Esophagus muscularis mucosa (tissue), 4 donors: Measurements from ENCODE around the gene UBE4A. TPM values are rescaled to one million over a fixed set of nuclear protein-coding genes. Genes with fewer than 3 reads are reported as not detected.

Experiments used
- DNase-seq: peaks from one replicate; pipeline ENCODE4 v3.0.0-alpha.2; 2017; ENCODE audit errors: extremely low spot score
- H3K27ac ChIP-seq, 4 donors: fragments of 200-600 bp; sonication (generic); replicated peaks in 1 of 4; 1 replicate in 3 of 4; 2 replicates in 1 of 4; pipeline ENCODE4 v1.5.1; 2016 to 2019; ENCODE audit warnings: mild to moderate bottlenecking in 1 of 4
- H3K27me3 ChIP-seq, 4 donors: fragments of 200-600 bp; sonication (generic); one replicate each; pipeline versions ENCODE4 v1.5.1 to v1.6.0; 2016 to 2019
- H3K36me3 ChIP-seq, 4 donors: fragments of 200-600 bp; sonication (generic); one replicate each; pipeline ENCODE4 v1.5.1; 2016 to 2019
- H3K4me1 ChIP-seq, 4 donors: fragments of 200-600 bp; sonication (generic); one replicate each; pipeline ENCODE4 v1.5.1; 2016 to 2019
- H3K4me3 ChIP-seq, 4 donors: fragments of 200-600 bp; sonication (generic); 1 replicate in 2 of 4; 2 replicates in 2 of 4; pipeline ENCODE4 v1.5.1; 2016 to 2019; ENCODE audit warnings: mild to moderate bottlenecking in 4 of 4, moderate library complexity in 1 of 4
- H3K9me3 ChIP-seq, 4 donors: fragments of 200-600 bp; sonication (generic); 1 replicate in 3 of 4; 2 replicates in 1 of 4; pipeline ENCODE4 v1.5.1; 2016 to 2019
- CTCF ChIP-seq, 3 experiments: fragments of 200-600 bp in 2 of 3; fragments of 450-650 bp in 1 of 3; sonication (generic) in 2 of 3; IDR thresholded peaks; one replicate each; pipeline ENCODE4 v1.5.1; 2017 to 2019; ENCODE audit warnings: antibody characterized with exemption in 3 of 3, mild to moderate bottlenecking in 2 of 3, moderate library complexity in 1 of 3
- EP300 ChIP-seq: sonication (generic); formaldehyde crosslinking; IDR thresholded peaks from one replicate; pipeline ENCODE4 v1.6.1; 2017; ENCODE audit warnings: antibody characterized with exemption
- POLR2A ChIP-seq: fragments of 450-650 bp; IDR thresholded peaks from one replicate; pipeline ENCODE4 v1.6.1; 2017; ENCODE audit warnings: antibody characterized with exemption, moderate library complexity, mild to moderate bottlenecking, low read depth
- POLR2AphosphoS5 ChIP-seq, 2 donors: sonication (generic); formaldehyde crosslinking; IDR thresholded peaks; one replicate each; pipeline ENCODE4 v1.6.1; 2017; ENCODE audit warnings: antibody characterized with exemption in 2 of 2
- WGBS: methylation state at CpG from one replicate; pipeline ENCODE4 v1.1.5; 2018; 5-methylcytosine and 5-hydroxymethylcytosine counted together
- intact Hi-C: fragments of 100-400 bp; cut with DNase I; formaldehyde crosslinking; loops from one replicate; pipeline ENCODE4 v1.15.1; 2023
- small RNA-seq, 3 donors: library from RNA; depleted of rRNA; stranded (forward); fragments of <200 nt; gene quantifications; one replicate each; pipeline ENCODE3, GENCODE V24; 2016
- total RNA-seq, 4 donors: library from RNA; depleted of rRNA; stranded (reverse); fragments of >200 nt; gene quantifications; one replicate each; pipeline versions ENCODE4 v1.1.0 to v1.2.1, GENCODE V29; 2016

Gene UBE4A
- total RNA-seq, 4 donors from 2014 or later, result 32.0 to 40.8 (median 36.6) TPM

- H3K4me1 ChIP-seq, result peaks cover 0 to 55% (median 42%) of the 10 kb centered on the region in 4 donors
- TF ChIP-seq CTCF (IDR thresholded peaks at IDR 0.05) (no peak), POLR2AphosphoS5 (IDR thresholded peaks at IDR 0.05) (no peak), EP300 (no peak), POLR2A (no peak)
- no peaks in the 10 kb centered on the region for H3K27me3 ChIP-seq
- no peak overlapping the region for H3K4me3 ChIP-seq
- no peaks in the 10 kb centered on the region for H3K9me3 ChIP-seq
- intact Hi-C loops, result no loop called here
- peaks cover 0 to 5% (median 0%) of the 10 kb centered on the region in 4 donors for H3K36me3 ChIP-seq
- no peak overlapping the region for H3K27ac ChIP-seq
- DNase-seq, result no peak
- 92% methylated on average over 4 of the region's 4 CpGs for WGBS
Observed at GRCh38 chr11:118447423-118447822, 88.0 kb downstream of the UBE4A start.

DNA sequence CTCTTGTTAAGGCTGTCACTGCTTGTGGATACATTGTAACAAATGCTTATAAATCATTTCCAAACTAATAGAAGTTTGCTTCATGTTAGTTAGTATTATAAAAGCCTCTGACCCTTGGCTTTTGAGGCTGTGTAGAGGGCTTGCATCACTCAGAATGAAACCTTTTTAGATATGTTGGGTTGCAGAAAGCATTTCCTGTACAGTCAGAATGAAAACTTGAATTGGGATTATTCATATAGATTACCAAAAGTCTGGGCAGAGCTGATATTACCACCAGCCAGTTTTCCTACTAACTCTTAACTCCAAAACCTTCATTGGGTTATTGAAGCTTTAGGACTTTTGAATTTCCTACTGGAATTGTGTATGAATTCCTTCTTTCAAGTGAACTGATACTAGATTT is 88.9 kb downstream of the UBE4A start:
- H3K4me1 ChIP-seq, result peaks cover 0 to 47% (median 33%) of the 10 kb centered on the region in 4 donors
- H3K9me3 ChIP-seq, result no peaks in the 10 kb centered on the region
- DNase-seq, result no peak
- H3K27ac ChIP-seq, result no peak overlapping the region
- H3K27me3 ChIP-seq, result no peaks in the 10 kb centered on the region
- peaks cover 0 to 5% (median 0%) of the 10 kb centered on the region in 4 donors for H3K36me3 ChIP-seq
- H3K4me3 ChIP-seq, result no peak overlapping the region
- no peak for TF ChIP-seq POLR2AphosphoS5 (IDR thresholded peaks at IDR 0.05)
- TF ChIP-seq POLR2A, result no peak
- TF ChIP-seq CTCF (IDR thresholded peaks at IDR 0.05), result no peak
- no peak for TF ChIP-seq EP300
- intact Hi-C loops, result no loop called here

Small RNA genes within 50 kb of the gene (small RNA-seq; reads per million reads assigned to genes)
- gene AP001582.1, result 0 reads per million in 3 donors

Other genes with a start within 250 kb of the UBE4A start
- 1 to 10 TPM; 3.7 to 8.4 (median 4.4) TPM for gene SCN4B, start 206.8 kb upstream of the UBE4A start, total RNA-seq
- 1 to 10 TPM in 1 of 4 donors, under 1 TPM in 3; 0.42 to 1.2 (median 0.67) TPM for gene SCN2B, start 183.0 kb upstream of the UBE4A start, total RNA-seq
- 1 to 10 TPM in 3 of 4 donors, under 1 TPM in 1; 0.92 to 8.9 (median 1.2) TPM for gene JAML, start 134.6 kb upstream of the UBE4A start, total RNA-seq
- gene MPZL3, start 107.2 kb upstream of the UBE4A start, total RNA-seq, result under 1 TPM; 0.42 to 0.52 (median 0.48) TPM
- 10 to 100 TPM in 3 of 4 donors, 1 to 10 TPM in 1; 6.6 to 31.6 (median 13.9) TPM for gene MPZL2, start 95.3 kb upstream of the UBE4A start, total RNA-seq
- 1 to 10 TPM in 2 of 4 donors, under 1 TPM in 2; 0.42 to 2.8 (median 0.96) TPM for gene CD3E, start 54.9 kb upstream of the UBE4A start, total RNA-seq
- under 1 TPM in 1 of 4 donors, not detected in 3; 0.83 TPM for gene CD3D, start 16.9 kb upstream of the UBE4A start, total RNA-seq
- under 1 TPM in 3 of 4 donors, not detected in 1; 0.13 to 0.33 (median 0.23) TPM for gene CD3G, start 15.3 kb upstream of the UBE4A start, total RNA-seq
- gene ATP5MG, start 42.0 kb downstream of the UBE4A start, total RNA-seq, result 10 to 100 TPM; 61.0 to 91.1 (median 69.1) TPM
- gene KMT2A, start 76.9 kb downstream of the UBE4A start, total RNA-seq, result 10 to 100 TPM; 61.0 to 68.7 (median 62.1) TPM
- 1 to 10 TPM in 3 of 4 donors, under 1 TPM in 1; 0.50 to 3.7 (median 1.4) TPM for gene TTC36, start 167.9 kb downstream of the UBE4A start, total RNA-seq
- 10 to 100 TPM; 35.0 to 56.5 (median 54.0) TPM for gene TMEM25, start 171.6 kb downstream of the UBE4A start, total RNA-seq
- gene IFT46, start 206.3 kb downstream of the UBE4A start, total RNA-seq, result 10 to 100 TPM; 21.3 to 31.6 (median 27.9) TPM
- 100 to 1,000 TPM in 2 of 4 donors, 10 to 100 TPM in 2; 83.9 to 115 (median 102) TPM for gene ARCN1, start 212.8 kb downstream of the UBE4A start, total RNA-seq
- gene PHLDB1, start 248.0 kb downstream of the UBE4A start, total RNA-seq, result 10 to 100 TPM; 62.6 to 92.2 (median 78.9) TPM